Nucleus accumbens (tissue), 56 donors: ENCODE data around the gene HBEGF.

Source experiments
- DNase-seq, 56 donors: peaks; one replicate each; lab custom pipeline; 2025; lab: John Stamatoyannopoulos, UW

Gene HBEGF

GRCh38 chr5:140346348-140347221, at the start of gene HBEGF:
Gene HBEGF (minus strand): TSS chr5:140346603. CDS start chr5:140346328, 275 bp downstream.
- peak in 54 of 56 donors; percentile 33 to 94 (median 72) for DNase-seq

GRCh38 chr5:140393738-140394137, 47.3 kb upstream of the HBEGF start:
- DNase-seq, result no peak

GRCh38 chr5:140391732-140392131, 45.3 kb upstream of the HBEGF start:
- DNase-seq, result no peak

- DNase-seq, result no peak
These were observed 44.9 kb upstream of the HBEGF start for GRCh38 chr5:140391312-140391711.

GRCh38 chr5:140388052-140388451, 41.6 kb upstream of the HBEGF start:
- DNase-seq, result no peak

- no peak for DNase-seq
These were observed 36.9 kb upstream of the HBEGF start for GRCh38 chr5:140383300-140383699.

- no peak for DNase-seq
These were observed 36.5 kb upstream of the HBEGF start for GRCh38 chr5:140382866-140383265.

GRCh38 chr5:140381972-140382371, 35.6 kb upstream of the HBEGF start:
- DNase-seq, result no peak

- no peak for DNase-seq
These were observed 34.9 kb upstream of the HBEGF start for GRCh38 chr5:140381351-140381750.

GRCh38 chr5:140372971-140373487, 26.6 kb upstream of the HBEGF start:
- peak in 46 of 56 donors; percentile 6 to 79 (median 38) for DNase-seq

GRCh38 chr5:140371356-140372151, 25.2 kb upstream of the HBEGF start:
- no peak for DNase-seq

GRCh38 chr5:140367256-140368013, 21.0 kb upstream of the HBEGF start:
- no peak for DNase-seq

GRCh38 chr5:140366589-140367255, 20.3 kb upstream of the HBEGF start:
- no peak for DNase-seq

GRCh38 chr5:140365941-140366340, 19.5 kb upstream of the HBEGF start:
- no peak for DNase-seq

- no peak for DNase-seq
These were observed 18.9 kb upstream of the HBEGF start for GRCh38 chr5:140365282-140365681.

- DNase-seq, result no peak
These were observed 18.0 kb upstream of the HBEGF start for GRCh38 chr5:140364472-140364765.

- no peak for DNase-seq
These were observed 17.4 kb upstream of the HBEGF start for GRCh38 chr5:140363631-140364471.

GRCh38 chr5:140362875-140363630, 16.6 kb upstream of the HBEGF start:
- DNase-seq, result peak in 50 of 56 donors; percentile 10 to 82 (median 46)
